NB4 (cell line): ENCODE results near the gene PCGF3.

ENCODE experiments used
- DNase-seq: peaks from one replicate; pipeline ENCODE4 v3.0.0; 2010; ENCODE audit warnings: low read depth
- H3K4me3 ChIP-seq: one replicate; pipeline ENCODE4 v1.5.1; 2011; ENCODE audit warnings: mild to moderate bottlenecking, low read depth, low read length, moderate library complexity
- CTCF ChIP-seq: IDR thresholded peaks from one replicate; pipeline ENCODE4 v1.5.1; 2012; ENCODE audit warnings: low read depth, low read length
- MAX ChIP-seq: IDR thresholded peaks from 2 replicates; pipeline ENCODE4 v1.6.1; 2011; ENCODE audit warnings: low read depth, low read length
- MYC ChIP-seq: IDR thresholded peaks from 2 replicates; pipeline ENCODE4 v1.6.1; 2011; ENCODE audit warnings: low read depth, low read length
- POLR2A ChIP-seq: IDR thresholded peaks from 2 replicates; pipeline ENCODE4 v1.6.1; 2011; ENCODE audit warnings: mild to moderate bottlenecking; ENCODE audit not compliant: insufficient read length; ENCODE audit errors: extremely low read depth

The PCGF3 gene

GRCh38 chr4:739569-739968 lies 33.9 kb downstream of the PCGF3 start:
- TF ChIP-seq MAX = no peak
- TF ChIP-seq POLR2A = no peak
- no peak for TF ChIP-seq CTCF
- no peak for TF ChIP-seq MYC
- no peak overlapping the region for H3K4me3 ChIP-seq
- DNase-seq = no peak

GRCh38 chr4:740011-740410 lies 34.4 kb downstream of the PCGF3 start:
- DNase-seq = no peak
- TF ChIP-seq MYC = no peak
- TF ChIP-seq MAX = no peak
- no peak for TF ChIP-seq POLR2A
- TF ChIP-seq CTCF = no peak
- no peak overlapping the region for H3K4me3 ChIP-seq

- TF ChIP-seq POLR2A (no peak), MYC (no peak), MAX (no peak), CTCF (no peak)
- DNase-seq = no peak
- H3K4me3 ChIP-seq = no peak overlapping the region
Measured at GRCh38 chr4:740656-741282, 35.1 kb downstream of the PCGF3 start.

GRCh38 chr4:742096-742741 lies 36.6 kb downstream of the PCGF3 start:
- no peak for DNase-seq
- no peak for TF ChIP-seq MAX
- no peak for TF ChIP-seq CTCF
- TF ChIP-seq MYC = no peak
- TF ChIP-seq POLR2A = no peak
- no peak overlapping the region for H3K4me3 ChIP-seq

GRCh38 chr4:742742-743311 lies 37.2 kb downstream of the PCGF3 start:
- TF ChIP-seq CTCF = peak; percentile 94
- TF ChIP-seq MYC = no peak
- TF ChIP-seq MAX = peak; percentile 72
- TF ChIP-seq POLR2A = no peak
- no peak overlapping the region for H3K4me3 ChIP-seq
- DNase-seq = peak; percentile 82
